ENCODE measurements around the gene EPHA6. TPM values are rescaled to one million over a fixed set of nuclear protein-coding genes. Genes with fewer than 3 reads are reported as not detected.

The EPHA6 gene
- total RNA-seq, 1 donor from 2014 or later = 0.11 TPM

DNA sequence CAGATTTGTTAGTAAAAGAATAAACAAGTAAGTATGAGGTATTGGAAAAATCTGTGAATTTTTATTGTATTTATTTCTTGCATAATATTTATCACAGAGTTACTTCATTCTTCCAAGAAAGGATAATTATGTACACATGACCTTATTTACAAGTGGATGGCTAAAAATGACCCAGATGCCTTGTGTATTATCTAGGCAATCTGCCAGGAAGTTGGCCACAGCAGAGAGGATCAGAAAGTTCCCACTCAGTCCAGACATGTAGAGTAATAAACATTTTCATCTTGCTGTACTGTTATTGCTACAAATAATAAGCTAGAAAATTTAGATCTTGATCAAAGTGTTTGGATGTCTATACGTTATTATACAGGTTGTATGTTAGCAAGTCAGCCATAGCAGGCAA lies 317.1 kb downstream of the EPHA6 start:
- Histone ChIP-seq H3K4me1 (no peaks in the 10 kb centered on the region), H3K4me2 (no peak overlapping the region), H3K27ac (no peak overlapping the region), H3K9ac (no peak overlapping the region), H3K4me3 (no peak overlapping the region), H3K27me3 (no peaks in the 10 kb centered on the region), H2AFZ (replicated peaks) (no peak overlapping the region), H3K36me3 (no peaks in the 10 kb centered on the region), H4K20me1 (ENCODE audit: low read depth) (no peaks in the 10 kb centered on the region), H3K9me3 (ENCODE audit: low read depth) (no peaks in the 10 kb centered on the region), H3F3A (ENCODE audit: low read depth) (no peaks in the 10 kb centered on the region), H3K79me2 (ENCODE audit: low read depth) (no peaks in the 10 kb centered on the region)
- TF ChIP-seq, protein P1, sequence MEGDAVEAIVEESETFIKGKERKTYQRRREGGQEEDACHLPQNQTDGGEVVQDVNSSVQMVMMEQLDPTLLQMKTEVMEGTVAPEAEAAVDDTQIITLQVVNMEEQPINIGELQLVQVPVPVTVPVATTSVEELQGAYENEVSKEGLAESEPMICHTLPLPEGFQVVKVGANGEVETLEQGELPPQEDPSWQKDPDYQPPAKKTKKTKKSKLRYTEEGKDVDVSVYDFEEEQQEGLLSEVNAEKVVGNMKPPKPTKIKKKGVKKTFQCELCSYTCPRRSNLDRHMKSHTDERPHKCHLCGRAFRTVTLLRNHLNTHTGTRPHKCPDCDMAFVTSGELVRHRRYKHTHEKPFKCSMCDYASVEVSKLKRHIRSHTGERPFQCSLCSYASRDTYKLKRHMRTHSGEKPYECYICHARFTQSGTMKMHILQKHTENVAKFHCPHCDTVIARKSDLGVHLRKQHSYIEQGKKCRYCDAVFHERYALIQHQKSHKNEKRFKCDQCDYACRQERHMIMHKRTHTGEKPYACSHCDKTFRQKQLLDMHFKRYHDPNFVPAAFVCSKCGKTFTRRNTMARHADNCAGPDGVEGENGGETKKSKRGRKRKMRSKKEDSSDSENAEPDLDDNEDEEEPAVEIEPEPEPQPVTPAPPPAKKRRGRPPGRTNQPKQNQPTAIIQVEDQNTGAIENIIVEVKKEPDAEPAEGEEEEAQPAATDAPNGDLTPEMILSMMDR (IDR thresholded peaks at IDR 0.05) = no peak
- H3K4me1 Mint-ChIP-seq = no peaks in the 10 kb centered on the region
- no peaks in the 10 kb centered on the region for H3K36me3 Mint-ChIP-seq
- no peak overlapping the region for H3K4me3 Mint-ChIP-seq
- H3K9me3 Mint-ChIP-seq = no peaks in the 10 kb centered on the region
- no peak overlapping the region for H3K27ac Mint-ChIP-seq
- H3K27me3 Mint-ChIP-seq (ENCODE audit: insufficient read depth, low read depth) = no peaks in the 10 kb centered on the region
- DNase-seq (ENCODE audit: low spot score) = no peak

DNA sequence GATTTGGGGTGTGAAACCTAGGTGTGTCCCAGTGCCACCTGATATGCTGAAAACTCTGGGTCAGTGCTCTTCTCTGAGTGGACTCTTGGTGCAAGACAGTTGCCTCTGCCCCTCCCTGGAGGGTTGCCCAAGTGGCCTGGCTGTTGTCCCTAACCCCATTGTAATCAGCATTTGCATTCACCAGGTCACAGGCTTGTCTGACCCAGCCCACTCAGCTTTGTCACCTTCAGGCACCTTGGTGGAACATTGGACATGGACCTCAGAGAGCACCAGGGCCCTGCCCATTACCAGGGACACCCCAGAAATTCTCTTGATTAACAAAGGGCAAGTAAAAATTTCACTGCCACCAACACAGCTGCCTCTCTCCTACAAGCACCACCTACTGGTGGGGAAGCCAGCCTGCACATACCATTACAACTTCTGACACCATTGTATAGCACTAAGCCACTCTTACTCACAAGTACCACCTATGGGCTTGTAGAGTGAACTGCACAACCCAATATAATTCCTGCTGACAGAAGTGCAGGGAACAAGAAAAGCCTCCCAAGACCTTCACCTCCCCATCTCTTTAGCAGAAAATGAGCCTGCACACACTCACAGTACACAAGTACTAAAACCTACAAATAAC lies 324.6 kb downstream of the EPHA6 start:
- H3K4me3 Mint-ChIP-seq = no peak overlapping the region
- Histone ChIP-seq H3K9me3 (ENCODE audit: low read depth) (no peaks in the 10 kb centered on the region), H3K9ac (no peak overlapping the region), H4K20me1 (ENCODE audit: low read depth) (no peaks in the 10 kb centered on the region), H3K4me2 (no peak overlapping the region), H3K27me3 (no peaks in the 10 kb centered on the region), H3K27ac (no peak overlapping the region), H3K4me3 (no peak overlapping the region), H2AFZ (replicated peaks) (no peak overlapping the region), H3K4me1 (no peaks in the 10 kb centered on the region), H3K36me3 (no peaks in the 10 kb centered on the region), H3K79me2 (ENCODE audit: low read depth) (no peaks in the 10 kb centered on the region), H3F3A (ENCODE audit: low read depth) (no peaks in the 10 kb centered on the region)
- peaks cover 17% of the 10 kb centered on the region for H3K9me3 Mint-ChIP-seq
- TF ChIP-seq, protein P1 (IDR thresholded peaks at IDR 0.05) = peak; percentile 55
- TF ChIP-seq EZH2 (IDR thresholded peaks at IDR 0.05) (no peak), EZH2phosphoT487 (IDR thresholded peaks at IDR 0.05) (no peak)
- no peak overlapping the region for H3K27ac Mint-ChIP-seq
- DNase-seq (ENCODE audit: low spot score) = peak; percentile 33
- H3K27me3 Mint-ChIP-seq (ENCODE audit: insufficient read depth, low read depth) = no peaks in the 10 kb centered on the region
- H3K36me3 Mint-ChIP-seq = peaks cover 3% of the 10 kb centered on the region
- no peaks in the 10 kb centered on the region for H3K4me1 Mint-ChIP-seq

- Mint-ChIP-seq H3K4me3 (no peak overlapping the region), H3K36me3 (peaks cover 1% of the 10 kb centered on the region), H3K9me3 (peaks cover 3% of the 10 kb centered on the region), H3K4me1 (peaks cover 10% of the 10 kb centered on the region), H3K27me3 (ENCODE audit: insufficient read depth, low read depth) (no peaks in the 10 kb centered on the region), H3K27ac (no peak overlapping the region)
- H3K36me3 ChIP-seq = no peaks in the 10 kb centered on the region
- no peaks in the 10 kb centered on the region for H3K27me3 ChIP-seq
- TF ChIP-seq EZH2 (IDR thresholded peaks at IDR 0.05) (no peak), EZH2phosphoT487 (IDR thresholded peaks at IDR 0.05) (no peak)
- TF ChIP-seq, protein P1 (IDR thresholded peaks at IDR 0.05) = no peak
- DNase-seq (ENCODE audit: low spot score) = no peak
- no peak overlapping the region for H3K9ac ChIP-seq
- no peak overlapping the region for H3K4me2 ChIP-seq
- H4K20me1 ChIP-seq (ENCODE audit: low read depth) = no peaks in the 10 kb centered on the region
- no peaks in the 10 kb centered on the region for H3F3A ChIP-seq (ENCODE audit: low read depth)
- no peak overlapping the region for H2AFZ ChIP-seq (replicated peaks)
- H3K9me3 ChIP-seq (ENCODE audit: low read depth) = no peaks in the 10 kb centered on the region
- no peaks in the 10 kb centered on the region for H3K79me2 ChIP-seq (ENCODE audit: low read depth)
- no peak overlapping the region for H3K27ac ChIP-seq
- H3K4me1 ChIP-seq = no peaks in the 10 kb centered on the region
- no peak overlapping the region for H3K4me3 ChIP-seq
These were observed 334.5 kb downstream of the EPHA6 start for GRCh38 chr3:97148931-97149330.

All from neural progenitor cell (in vitro differentiated cells).